H4 (cell line): ENCODE data around the gene ZFAND3. TPM values are rescaled to one million over a fixed set of nuclear protein-coding genes. Genes with fewer than 3 reads are reported as not detected.

Experiments used
- DNase-seq: peaks from one replicate; pipeline ENCODE4 v3.0.0-alpha.2; 2015; ENCODE audit warnings: low spot score
- total RNA-seq: library from RNA; depleted of rRNA; stranded (reverse); fragments of >200 nt; shearing (Covaris generic); gene quantifications from 2 replicates; pipeline ENCODE4 v1.2.3, GENCODE V29; 2014

The ZFAND3 gene
- total RNA-seq, 1 experiment from 2014 or later, result 7.4 TPM

GRCh38 chr6:37894585-37894984, 75.1 kb downstream of the ZFAND3 start:
- no peak for DNase-seq

DNA sequence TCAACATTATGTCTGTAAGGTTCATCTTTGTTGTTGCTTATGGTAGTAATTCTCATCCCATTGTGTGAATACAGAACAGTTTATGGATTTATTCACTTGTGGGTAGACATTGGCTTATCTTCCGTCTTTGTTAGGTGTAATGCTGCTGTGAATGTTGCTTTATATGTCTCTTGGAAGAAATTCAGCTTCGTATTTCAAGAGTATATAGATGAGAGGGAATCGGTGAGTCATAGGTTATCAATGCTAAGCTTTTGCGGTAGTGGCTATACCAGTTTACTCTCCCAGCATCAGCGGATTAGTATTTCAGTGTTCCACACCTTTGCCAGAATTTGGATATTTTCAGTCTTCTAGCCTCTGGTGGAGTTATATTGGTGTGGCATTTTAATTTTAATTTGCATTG, 77.8 kb downstream of the ZFAND3 start:
- DNase-seq, result no peak

DNA sequence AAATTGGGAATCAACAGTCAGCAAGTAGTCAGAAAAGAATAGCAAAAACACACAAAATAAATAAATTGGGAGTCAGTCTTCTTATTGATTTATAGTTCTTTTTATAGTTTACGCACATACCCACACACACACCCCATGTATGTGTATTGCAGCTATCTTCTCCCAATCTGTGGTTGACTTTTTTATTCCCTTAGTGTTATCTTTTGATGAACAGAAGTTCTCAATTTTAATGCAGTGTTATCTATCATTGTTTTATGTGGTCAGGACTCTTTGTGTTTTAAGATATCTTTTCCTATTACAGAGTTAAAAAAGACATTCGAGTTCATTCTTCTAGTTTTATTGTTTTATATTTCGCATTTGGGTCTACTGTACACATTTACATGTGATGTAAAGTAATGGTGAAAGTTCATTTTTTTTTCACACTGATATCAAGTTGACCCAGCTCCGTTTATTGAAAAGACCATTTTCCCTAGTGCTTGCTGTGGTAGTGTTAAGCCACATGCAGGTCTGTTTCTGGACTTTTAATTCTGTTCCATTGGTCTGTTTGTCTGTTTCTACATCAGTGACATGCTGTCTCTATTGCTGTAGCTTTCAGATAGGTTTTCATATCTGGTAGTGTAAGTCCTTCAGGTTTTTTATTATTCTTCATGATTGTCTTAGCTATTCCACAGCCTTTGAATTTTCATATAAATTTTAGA, 78.4 kb downstream of the ZFAND3 start:
- no peak for DNase-seq

GRCh38 chr6:37903351-37904340, 84.1 kb downstream of the ZFAND3 start:
- no peak for DNase-seq

GRCh38 chr6:37904590-37904989, 85.1 kb downstream of the ZFAND3 start:
- DNase-seq, result no peak

DNA sequence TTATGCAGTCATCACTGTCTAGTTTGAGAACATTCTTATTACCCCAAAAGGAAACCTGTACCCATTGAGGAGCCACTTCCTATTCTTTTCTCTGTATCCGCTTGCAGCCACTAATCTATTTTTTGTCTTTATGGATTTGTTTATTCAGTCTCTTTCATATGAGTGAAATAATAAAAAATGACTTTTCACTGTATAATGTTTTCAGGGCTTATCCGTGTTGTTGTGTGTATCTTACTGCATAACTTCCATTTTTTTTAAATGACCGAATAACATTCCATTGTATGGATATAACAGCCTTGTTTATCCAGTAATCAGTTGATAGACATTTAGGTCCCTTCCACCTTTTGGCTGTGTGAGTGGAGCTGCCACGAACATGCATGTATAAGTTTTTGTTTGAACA, 86.6 kb downstream of the ZFAND3 start:
- DNase-seq, result no peak

GRCh38 chr6:37910998-37911397, 91.5 kb downstream of the ZFAND3 start:
- DNase-seq, result no peak

DNA sequence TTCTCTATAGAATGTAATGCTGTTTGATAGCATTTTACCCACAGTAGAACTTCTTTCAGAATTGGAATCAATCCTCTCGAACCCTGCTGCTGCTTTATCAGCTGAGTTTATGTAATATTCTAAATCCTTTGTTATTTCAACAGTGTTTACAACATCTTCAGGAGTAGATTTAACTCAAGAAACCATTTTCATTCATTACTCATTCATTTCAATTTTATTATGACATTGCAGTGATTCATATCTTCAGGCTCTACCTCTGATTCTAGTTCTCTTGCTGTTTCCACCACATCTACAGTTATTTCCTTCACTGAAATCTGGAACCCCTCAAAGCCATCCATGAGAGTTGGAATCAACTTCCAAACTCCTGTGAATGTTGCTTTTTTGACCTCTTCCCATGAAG, 93.7 kb downstream of the ZFAND3 start:
- no peak for DNase-seq

GRCh38 chr6:37915463-37915862, 95.9 kb downstream of the ZFAND3 start:
- DNase-seq, result no peak

DNA sequence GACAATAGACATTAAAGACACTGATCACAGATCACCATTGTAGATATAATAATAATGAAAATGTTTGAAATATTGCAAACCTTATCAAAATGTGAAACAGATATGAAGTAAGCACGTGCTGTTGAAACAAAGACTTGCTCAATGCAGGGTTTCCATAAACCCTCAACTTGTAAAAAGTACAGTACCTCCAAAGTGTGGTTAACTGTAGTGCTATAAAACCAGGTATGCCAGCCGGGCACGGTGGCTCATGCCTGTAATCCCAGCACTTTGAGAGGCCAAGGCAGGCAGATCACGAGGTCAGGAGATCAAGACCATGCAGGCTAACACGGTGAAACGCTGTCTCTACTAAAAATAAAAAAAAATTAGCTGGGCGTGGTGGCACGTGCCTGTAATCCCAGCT, 96.6 kb downstream of the ZFAND3 start:
- no peak for DNase-seq

DNA sequence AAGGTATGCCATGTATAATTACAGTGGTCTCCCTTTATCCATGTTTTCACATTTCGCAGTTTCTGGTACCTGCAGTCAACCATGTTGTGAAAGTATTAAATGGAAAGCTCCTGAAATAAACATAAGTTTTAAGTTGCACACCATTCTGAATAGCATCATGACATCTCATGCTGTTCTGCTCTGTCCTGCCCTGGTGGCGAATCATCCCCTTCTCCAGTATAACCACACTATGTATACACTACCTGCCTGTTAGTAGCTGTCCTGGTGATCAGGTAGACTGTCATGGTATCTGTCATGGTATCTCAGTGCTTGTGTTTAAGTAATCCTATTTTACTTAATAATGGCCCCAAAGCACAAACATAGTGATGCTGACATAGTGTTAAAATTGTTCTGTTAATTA, 97.1 kb downstream of the ZFAND3 start:
- DNase-seq, result no peak

DNA sequence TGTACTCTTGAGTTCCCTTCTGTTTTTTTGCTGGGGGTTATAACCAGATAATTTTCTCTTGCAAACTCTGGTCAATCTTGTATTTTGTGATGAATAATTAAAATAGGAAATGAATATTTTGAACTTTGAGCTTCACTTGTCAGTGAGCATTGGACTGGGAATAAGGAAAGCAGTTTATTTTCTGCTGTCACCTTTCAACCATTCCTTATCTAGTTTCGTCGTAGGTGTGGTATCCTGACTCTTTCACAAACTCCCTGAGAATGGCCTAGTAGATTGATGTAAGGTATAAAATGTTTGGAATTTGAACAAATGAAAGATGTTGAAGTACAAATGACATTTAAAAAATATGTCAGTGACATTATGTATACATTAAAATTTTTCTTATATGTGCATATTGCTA, 98.0 kb downstream of the ZFAND3 start:
- no peak for DNase-seq

- DNase-seq, result peak; percentile 11
Measured at GRCh38 chr6:37919417-37920157, 100.1 kb downstream of the ZFAND3 start.

- no peak for DNase-seq
Measured at GRCh38 chr6:37920667-37921066, 101.1 kb downstream of the ZFAND3 start.

- no peak for DNase-seq
Measured at GRCh38 chr6:37922563-37922962, 103.0 kb downstream of the ZFAND3 start.

GRCh38 chr6:37923514-37923913, 104.0 kb downstream of the ZFAND3 start:
- no peak for DNase-seq

DNA sequence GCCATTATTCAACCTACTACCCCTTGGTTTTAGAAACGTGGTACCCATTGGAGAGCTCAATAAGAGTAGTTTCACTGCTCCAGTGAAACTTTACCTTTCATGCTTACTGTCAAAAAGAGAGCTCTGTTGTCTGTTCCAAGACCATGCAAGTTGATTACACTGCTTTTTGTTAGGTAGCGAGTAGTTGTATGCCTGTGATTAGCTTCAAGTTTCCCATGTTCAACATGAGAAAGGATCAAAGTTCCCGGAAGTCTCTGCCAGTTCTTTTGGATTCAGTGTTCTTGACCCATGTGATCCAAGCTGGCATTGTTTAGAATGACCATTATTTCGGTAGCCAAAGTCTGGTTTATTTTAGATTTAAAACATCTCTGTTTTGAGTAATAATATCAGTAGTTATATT, 107.1 kb downstream of the ZFAND3 start:
- no peak for DNase-seq

DNA sequence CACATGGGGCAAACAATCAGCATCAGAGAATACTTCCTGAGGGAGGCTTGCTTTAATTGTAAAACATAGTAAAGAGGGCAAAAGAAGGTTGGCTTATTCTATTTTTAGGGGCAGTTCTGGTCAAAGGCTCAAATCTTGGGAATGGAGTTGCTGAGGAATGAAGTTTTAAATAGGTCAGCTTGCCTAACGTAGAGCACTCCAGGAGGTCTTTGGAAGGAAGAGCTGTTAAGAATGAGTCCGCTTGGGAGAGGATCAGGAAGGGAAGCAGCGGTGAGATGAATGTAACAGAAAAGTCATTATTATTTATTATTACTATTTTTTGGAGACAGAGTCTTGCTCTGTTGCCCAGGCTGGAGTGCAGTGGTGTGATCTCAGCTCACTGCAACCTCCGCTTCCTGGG, 108.7 kb downstream of the ZFAND3 start:
- DNase-seq, result no peak

- DNase-seq, result no peak
Measured at GRCh38 chr6:37930288-37930971, 110.9 kb downstream of the ZFAND3 start.

GRCh38 chr6:37931066-37931465, 111.5 kb downstream of the ZFAND3 start:
- DNase-seq, result no peak

GRCh38 chr6:37934276-37934675, 114.7 kb downstream of the ZFAND3 start:
- no peak for DNase-seq

DNA sequence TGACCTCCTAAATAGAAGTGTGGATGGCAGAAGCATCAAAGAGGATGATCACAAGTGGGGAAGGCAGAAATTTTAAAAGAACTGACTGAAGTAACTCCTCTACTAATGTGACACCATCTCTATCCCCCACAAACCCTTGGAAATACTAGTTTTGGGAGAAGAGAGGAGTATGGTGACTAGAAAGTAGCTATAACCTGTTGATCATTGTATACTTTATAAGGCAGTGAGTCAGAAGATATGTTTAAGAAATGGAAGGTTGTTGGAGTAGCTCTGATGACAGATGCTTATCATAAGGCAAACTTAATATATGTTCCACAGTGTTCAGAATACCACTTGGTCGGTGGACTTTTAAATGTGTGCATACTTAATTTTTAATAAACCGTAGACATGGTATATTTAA, 116.6 kb downstream of the ZFAND3 start:
- DNase-seq, result no peak
